Measurements from ENCODE around the gene IFNK.

IFNK gene

DNA sequence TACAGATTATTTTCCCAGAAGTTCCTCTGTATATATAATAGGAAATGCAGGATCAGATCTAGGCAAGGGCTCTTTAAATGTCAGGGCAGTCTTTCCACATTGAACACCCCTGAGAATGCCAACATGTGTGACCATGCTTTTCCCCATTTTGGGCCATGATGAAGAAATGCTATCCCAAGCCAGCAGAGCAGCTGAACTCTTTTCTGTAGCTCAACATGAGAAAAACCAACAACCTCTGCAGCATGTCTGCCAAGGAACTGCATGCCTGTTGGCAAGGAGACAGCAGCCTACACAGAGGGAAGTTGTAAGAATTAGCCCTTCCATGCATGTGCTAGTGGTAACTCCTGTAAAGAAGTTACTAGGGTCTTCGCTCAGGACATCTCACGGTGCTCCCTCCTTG lies 9.5 kb upstream of the IFNK start:
- no peak for DNase-seq

GRCh38 chr9:27518006-27518405 lies 6.1 kb upstream of the IFNK start:
- no peak for DNase-seq

DNA sequence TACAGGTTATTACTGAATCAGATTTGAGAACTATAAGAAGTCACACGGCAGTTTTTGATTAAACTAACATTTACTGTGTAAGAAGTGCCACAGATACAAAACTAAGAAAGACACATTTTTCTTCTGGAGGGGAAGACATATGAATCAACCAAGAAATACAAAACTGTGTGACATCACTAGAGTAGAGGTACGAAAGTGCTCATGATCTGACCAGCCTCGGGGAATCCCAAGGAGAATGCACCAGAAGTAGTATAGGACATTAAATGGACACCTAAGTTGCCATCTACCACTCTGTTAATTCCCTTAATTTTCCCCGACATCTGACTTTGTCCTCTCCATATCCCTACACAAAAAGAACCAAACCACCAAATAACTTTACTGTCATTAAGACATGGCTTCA lies 5.3 kb upstream of the IFNK start:
- no peak for DNase-seq

- DNase-seq: no peak
These were observed 4.3 kb upstream of the IFNK start for GRCh38 chr9:27519466-27520465.

DNA sequence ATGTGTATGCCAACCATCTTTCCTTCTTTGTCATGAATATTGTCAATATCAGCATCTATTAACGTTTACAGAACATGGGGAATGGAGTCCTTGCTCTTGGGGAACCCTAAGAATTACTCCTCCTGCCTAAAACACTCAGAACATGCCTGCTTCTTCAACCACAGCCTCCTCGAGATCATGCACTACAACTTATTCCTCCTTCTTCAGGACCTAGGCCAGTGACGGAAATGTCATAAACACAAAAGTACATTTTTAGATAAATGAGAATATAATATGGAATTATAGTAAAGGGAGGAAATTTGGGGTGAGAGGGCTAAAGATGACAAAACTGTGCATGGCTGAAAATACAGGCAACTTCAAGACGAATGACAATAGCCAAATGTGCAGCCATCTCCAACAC lies 3.1 kb upstream of the IFNK start:
- DNase-seq: no peak

GRCh38 chr9:27523141-27523540 lies 949 bp upstream of the IFNK start:
- DNase-seq: no peak

DNA sequence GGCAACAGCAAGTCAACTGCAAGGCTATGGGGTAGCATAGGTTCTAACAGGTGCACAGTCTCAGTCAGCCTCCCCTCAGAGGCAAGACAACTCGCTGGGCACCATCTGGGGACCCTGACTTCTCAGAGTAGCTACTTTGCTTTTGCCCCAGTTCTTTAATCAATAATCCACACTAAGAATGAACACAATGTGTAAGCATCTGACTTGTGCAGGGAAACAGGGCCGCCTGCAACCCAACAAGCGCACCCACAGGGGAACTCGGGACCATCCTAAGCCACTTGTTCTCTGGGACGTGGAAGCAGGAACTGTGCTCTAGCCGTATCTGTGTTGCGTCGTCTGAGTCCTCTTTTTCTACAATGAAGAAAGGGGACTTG lies 3.6 kb downstream of the IFNK start:
- no peak for DNase-seq

GRCh38 chr9:27528076-27528885 lies 4.2 kb downstream of the IFNK start:
- DNase-seq: no peak

GRCh38 chr9:27528886-27529315 lies 4.8 kb downstream of the IFNK start:
- no peak for DNase-seq

DNA sequence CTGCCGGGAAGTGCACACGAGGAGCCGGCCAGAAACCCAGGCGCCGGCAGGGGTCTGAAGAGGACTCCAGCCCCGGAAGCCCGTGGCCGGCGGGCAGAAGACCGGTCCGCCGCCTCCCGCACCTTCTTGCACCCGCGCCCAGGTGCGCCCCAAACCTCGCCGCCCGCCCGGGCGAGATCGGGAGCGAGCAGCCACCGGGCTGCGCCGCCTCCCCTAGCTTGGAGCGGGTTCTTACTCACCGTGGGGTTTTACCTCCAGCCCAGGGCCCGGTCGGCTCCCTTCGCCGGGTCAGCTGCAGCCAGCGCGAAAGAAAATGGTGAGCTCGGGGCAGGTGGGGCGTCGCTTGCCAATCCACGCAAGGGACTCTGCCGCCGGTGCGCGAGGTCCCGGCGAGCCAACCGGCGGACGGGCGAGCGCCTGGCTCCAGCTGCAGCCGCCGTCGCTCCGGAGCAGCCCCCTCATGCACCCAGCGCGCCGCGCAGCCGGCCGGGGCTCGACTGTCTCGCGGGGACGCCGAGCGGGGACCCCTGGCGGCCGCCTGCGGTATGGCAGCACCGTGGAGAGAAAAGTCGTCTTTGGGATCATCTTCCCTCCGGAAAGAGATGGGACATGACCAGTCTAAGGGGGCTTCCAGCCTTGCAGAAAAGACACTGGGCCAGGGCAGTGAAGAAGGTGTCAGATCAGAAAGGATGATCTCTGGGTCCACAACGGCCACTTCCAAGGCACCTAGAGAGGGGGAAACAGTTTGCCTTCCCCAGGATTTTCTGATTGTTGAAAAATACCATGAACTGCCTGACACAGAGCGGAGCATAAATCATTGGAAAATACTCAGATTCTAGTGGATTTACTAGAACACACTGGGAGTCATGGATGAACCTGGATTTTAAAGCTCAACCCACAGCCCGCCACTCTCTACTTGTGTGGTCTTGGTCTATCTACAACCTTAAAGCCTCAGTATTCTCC lies 5.5 kb downstream of the IFNK start, which contains the start of gene MOB3B:
Gene MOB3B, minus strand, starts transcription at position 499 of the 963 bp plus-strand sequence. CDS start 74,264 bp downstream, outside the sequence.
- DNase-seq: peak in 1 of 2 experiments; percentile 18

- DNase-seq: no peak
These were observed 7.0 kb downstream of the IFNK start for GRCh38 chr9:27530915-27531755.

DNA sequence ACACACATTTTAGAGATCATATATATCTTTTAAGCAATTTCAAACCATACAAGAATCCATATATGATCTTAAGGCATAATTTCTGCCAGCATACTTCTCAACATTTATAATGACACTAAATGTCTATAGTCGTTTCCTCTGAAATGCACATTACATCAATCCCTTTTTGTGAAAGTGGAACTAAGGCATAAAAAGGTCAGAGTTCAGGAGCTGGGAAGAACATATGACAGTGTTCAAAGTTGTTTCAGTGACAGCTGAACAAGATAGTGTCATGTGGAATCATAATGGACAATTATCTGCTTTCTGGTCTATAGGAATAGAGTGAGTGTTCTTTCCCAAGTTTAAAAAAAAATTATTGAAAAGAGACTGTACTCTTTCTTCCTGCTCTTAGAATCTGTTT lies 8.0 kb downstream of the IFNK start:
- DNase-seq: no peak

DNA sequence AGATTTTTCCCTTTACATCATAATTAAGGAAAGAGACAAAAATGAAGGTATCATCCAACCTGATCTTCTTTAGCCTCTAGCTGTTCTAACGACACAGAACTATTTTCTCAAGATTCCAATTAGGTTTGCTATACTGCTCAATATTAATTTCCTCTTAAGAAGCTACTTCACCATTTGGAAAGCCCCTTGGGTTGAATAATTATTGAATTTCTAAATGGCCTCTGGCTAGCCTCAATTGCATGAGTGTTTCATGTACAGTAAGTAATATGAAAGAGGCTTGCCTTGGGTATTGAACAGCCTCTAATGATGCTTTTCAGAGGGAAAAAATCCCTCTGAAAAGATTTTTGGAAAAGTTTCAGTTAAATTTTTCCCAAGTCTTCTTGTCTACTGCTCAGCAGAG lies 9.2 kb downstream of the IFNK start:
- DNase-seq: no peak

- DNase-seq: no peak
These were observed 10.0 kb downstream of the IFNK start for GRCh38 chr9:27534131-27534530.

DNA sequence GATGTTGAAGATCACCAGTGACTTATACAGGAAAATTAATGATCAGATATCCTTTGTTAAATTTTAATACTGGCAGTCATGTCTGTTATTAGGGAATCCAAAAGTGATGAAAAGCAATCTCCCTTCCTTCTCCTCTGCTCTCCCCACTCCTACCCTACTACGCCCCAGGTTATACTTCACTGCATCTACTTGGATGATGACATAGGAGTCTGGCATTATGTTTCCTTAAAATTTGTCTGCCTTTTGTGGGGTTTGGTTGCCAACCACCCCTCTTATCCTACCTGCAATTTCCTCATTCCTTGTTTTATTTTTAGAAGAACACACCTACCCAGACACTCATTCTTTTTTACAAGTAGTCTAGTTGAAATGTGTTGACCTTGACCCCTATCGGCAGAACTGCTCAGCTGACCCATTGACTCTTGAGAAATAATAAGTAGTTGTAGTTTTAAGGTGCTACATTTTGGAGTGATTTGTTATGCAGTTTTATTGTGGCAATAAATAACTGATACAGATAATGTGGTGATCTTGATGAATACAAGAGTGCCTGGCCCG lies 10.6 kb downstream of the IFNK start:
- no peak for DNase-seq

- no peak for DNase-seq
These were observed 11.6 kb downstream of the IFNK start for GRCh38 chr9:27535701-27536118.

DNA sequence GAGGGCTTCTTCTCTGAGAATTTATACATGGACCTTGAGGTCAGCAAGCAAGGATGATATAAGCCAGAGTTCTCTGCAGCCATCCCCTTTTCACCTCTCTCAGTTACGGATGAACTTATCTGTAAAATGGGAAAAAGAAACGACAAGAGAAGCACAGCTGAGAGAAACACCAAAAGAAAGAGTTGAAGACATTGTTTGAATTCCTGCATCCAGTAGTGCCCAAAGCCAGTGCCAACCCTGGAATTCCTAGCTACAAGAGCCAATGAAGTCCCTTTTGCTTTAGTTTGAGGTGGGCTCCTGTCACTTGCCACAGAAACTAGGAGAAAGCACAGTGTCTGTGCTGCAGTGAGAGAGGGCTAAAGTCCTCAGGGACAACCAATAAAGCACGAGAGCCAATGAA lies 12.1 kb downstream of the IFNK start:
- no peak for DNase-seq

DNA sequence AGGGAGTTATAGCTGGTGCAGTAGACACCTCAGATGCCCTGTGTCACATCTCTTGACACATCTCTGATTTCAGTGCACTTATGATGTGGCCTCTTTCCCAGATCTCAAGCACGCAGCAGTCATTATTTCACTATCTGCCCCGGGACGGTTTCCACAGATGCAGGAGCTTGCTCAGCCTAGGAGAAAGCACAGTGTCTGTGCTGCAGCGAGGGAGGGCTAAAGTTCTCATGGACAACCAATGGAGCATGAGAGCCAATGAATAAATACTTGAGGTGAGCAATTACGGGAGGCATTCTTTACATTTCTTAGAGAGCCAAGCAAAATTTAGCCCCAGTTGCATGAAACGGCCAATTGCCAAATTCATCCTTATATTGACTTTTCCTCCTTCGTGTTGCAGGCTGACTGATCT lies 12.9 kb downstream of the IFNK start:
- DNase-seq: no peak

DNA sequence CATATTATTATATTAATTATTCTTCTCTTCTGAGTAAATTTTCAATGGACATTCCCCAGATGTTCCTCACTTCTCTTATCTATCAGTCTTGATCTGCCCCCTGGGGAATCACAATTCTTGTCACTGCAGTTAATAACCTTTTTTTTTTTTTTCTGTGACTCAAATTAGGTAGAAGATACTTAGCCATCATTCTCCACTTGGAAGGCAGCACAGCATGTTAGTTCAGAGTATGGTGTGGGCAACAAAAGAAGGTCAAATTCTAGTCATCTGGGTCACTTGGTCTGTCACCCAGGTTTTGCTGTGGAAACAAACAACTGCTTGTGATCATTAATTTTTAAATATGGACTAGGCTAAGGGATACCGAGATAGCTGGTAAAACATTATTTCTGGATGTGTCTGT lies 13.7 kb downstream of the IFNK start:
- DNase-seq: no peak

- no peak for DNase-seq
These were observed 14.6 kb downstream of the IFNK start for GRCh38 chr9:27538647-27539046.

Measured in SW 1271 (cell line).